NT2/D1 (cell line): ENCODE data around the gene FRYL.

Experiments used
- SUZ12 ChIP-seq: IDR thresholded peaks from 2 replicates; pipeline ENCODE4 v1.6.1; 2011; ENCODE audit not compliant: insufficient read length, insufficient read depth; ENCODE audit errors: extremely low read depth
- YY1 ChIP-seq: IDR thresholded peaks from 2 replicates; pipeline ENCODE4 v1.6.1; 2011; ENCODE audit not compliant: insufficient read length, insufficient read depth
- ZNF274 ChIP-seq: IDR thresholded peaks from 2 replicates; pipeline ENCODE4 v1.6.1; 2011; ENCODE audit warnings: mild to moderate bottlenecking, low read depth, low read length

GRCh38 chr4:48585401-48585800 is 194.7 kb downstream of the FRYL start:
- TF ChIP-seq ZNF274 = no peak
- no peak for TF ChIP-seq YY1
- TF ChIP-seq SUZ12 = no peak
